ENCODE measurements around the gene HACD2.
A peak's percentile ranks its signal among the peaks of the same experiment; 100 is the strongest.

Gene HACD2

GRCh38 chr3:123447416-123447748 is 137.5 kb downstream of the HACD2 start:
- no peak for DNase-seq (ENCODE audit: low spot score)

- DNase-seq (ENCODE audit: low spot score) = no peak
Observed at GRCh38 chr3:123446610-123447109, 138.2 kb downstream of the HACD2 start.

- no peak for DNase-seq (ENCODE audit: low spot score)
Observed at GRCh38 chr3:123446210-123446609, 138.6 kb downstream of the HACD2 start.

- no peak for DNase-seq (ENCODE audit: low spot score)
Observed at GRCh38 chr3:123445702-123446101, 139.2 kb downstream of the HACD2 start.

GRCh38 chr3:123444744-123445143 is 140.1 kb downstream of the HACD2 start:
- no peak for DNase-seq (ENCODE audit: low spot score)

- DNase-seq (ENCODE audit: low spot score) = peak; percentile 34
Observed at GRCh38 chr3:123444023-123444422, 140.8 kb downstream of the HACD2 start.

GRCh38 chr3:123442908-123443307 is 141.9 kb downstream of the HACD2 start:
- no peak for DNase-seq (ENCODE audit: low spot score)

- DNase-seq (ENCODE audit: low spot score) = no peak
Observed at GRCh38 chr3:123442125-123442524, 142.7 kb downstream of the HACD2 start.
